Panc1 (cell line): ENCODE measurements around the gene IFFO2. TPM values are rescaled to one million over a fixed set of nuclear protein-coding genes. Genes with fewer than 3 reads are reported as not detected.

Experiments used
- ATAC-seq: fragments of 200-7000 bp; cut with Tn5 transposase; 2 replicates; pipeline ENCODE4 v1.9.1; 2020; ENCODE audit warnings: mild to moderate bottlenecking, moderate library complexity
- BruUV-seq: library from RNA; stranded (reverse); fragments of 400-500 nt; replicated peaks from 2 replicates; lab custom pipeline; 2021; lab: Mats Ljungman, UMichigan
- CTCF ChIA-PET: fragments of 300-600 bp; sonication (Branson Sonifier 250); formaldehyde crosslinking; loops from one replicate; lab custom pipeline; 2022; ENCODE audit warnings: antibody characterized with exemption; lab: Charles Lee
- POLR2A ChIA-PET: fragments of 300-600 bp; sonication (Branson Sonifier 250); formaldehyde crosslinking; loops from one replicate; lab custom pipeline; 2022; ENCODE audit warnings: antibody characterized with exemption; lab: Charles Lee
- DNase-seq: peaks from one replicate; pipeline ENCODE4 v3.0.0-alpha.2; 2010; ENCODE audit warnings: low read depth, low spot score
- H3K27ac ChIP-seq: 2 replicates; pipeline ENCODE4 v1.5.1; 2011; ENCODE audit warnings: mild to moderate bottlenecking, low read length, inconsistent platforms
- H3K27me3 ChIP-seq: fragments of 200-500 bp; sonication (Bioruptor generic); 2 replicates; pipeline ENCODE4 v1.6.0; 2014; ENCODE audit warnings: low read length, inconsistent platforms; ENCODE audit not compliant: control insufficient read depth, insufficient read depth
- H3K36me3 ChIP-seq: fragments of 200-500 bp; sonication (Bioruptor generic); 2 replicates; pipeline ENCODE4 v1.5.1; 2014; ENCODE audit warnings: inconsistent platforms, mild to moderate bottlenecking, low read length, moderate library complexity; ENCODE audit not compliant: control insufficient read depth, insufficient read depth
- H3K4me1 ChIP-seq: 2 replicates; pipeline ENCODE4 v1.5.1; 2011; ENCODE audit warnings: inconsistent platforms, mild to moderate bottlenecking, low read length, moderate library complexity; ENCODE audit not compliant: control insufficient read depth, insufficient read depth
- H3K4me3 ChIP-seq, 2 experiments: 2 replicates each; pipeline ENCODE4 v1.5.1; 2011 to 2012; ENCODE audit warnings: low read depth in 2 of 2, low read length in 2 of 2, mild to moderate bottlenecking in 2 of 2, inconsistent platforms in 1 of 2, moderate library complexity in 1 of 2
- H3K9me3 ChIP-seq: fragments of 200-500 bp; sonication (Bioruptor generic); 2 replicates; pipeline ENCODE4 v1.5.1; 2014; ENCODE audit warnings: low read depth, mild to moderate bottlenecking, inconsistent platforms, low read length, moderate library complexity; ENCODE audit not compliant: control insufficient read depth, insufficient read depth
- POLR2AphosphoS5 ChIP-seq: IDR thresholded peaks from 2 replicates; pipeline ENCODE4 v1.6.1; 2012; ENCODE audit warnings: mild to moderate bottlenecking, low read depth, low read length, moderate library complexity
- SIN3A ChIP-seq: IDR thresholded peaks from 2 replicates; pipeline ENCODE4 v1.6.1; 2012; ENCODE audit warnings: low read depth, mild to moderate bottlenecking, low read length, moderate library complexity, borderline replicate concordance; ENCODE audit not compliant: insufficient read depth
- TCF7L2 ChIP-seq: IDR thresholded peaks from 2 replicates; pipeline ENCODE4 v1.6.1; 2011; ENCODE audit warnings: mild to moderate bottlenecking, low read depth, low read length, inconsistent platforms
- in situ Hi-C: cut with HindIII; loops from 2 replicates; pipeline ENCODE4 v1.10.0; 2016; ENCODE audit warnings: low sequenced_read_pairs, low pct_unique_long_range_greater_than_20kb
- intact Hi-C: fragments of 100-400 bp; cut with micrococcal nuclease; formaldehyde crosslinking; loops from one replicate; pipeline ENCODE4 v1.10.0; 2022; ENCODE audit not compliant: unreplicated experiment
- total RNA-seq: library from RNA; stranded (reverse); gene quantifications from one replicate; pipeline ENCODE4 v1.2.1, GENCODE V29; 2021; ENCODE audit not compliant: unreplicated experiment
- TF ChIP-seq, protein P1 (sequence below): fragments of 450-650 bp; IDR thresholded peaks from 2 replicates; pipeline ENCODE4 v1.5.1; 2017; ENCODE audit warnings: mild to moderate bottlenecking
- TF ChIP-seq, protein P2 (sequence below), 2 experiments: IDR thresholded peaks; 2 replicates each; pipeline ENCODE4 v1.6.1; 2011 to 2012; ENCODE audit warnings: low read depth in 2 of 2, control low read depth in 1 of 2, low read length in 1 of 2, mild to moderate bottlenecking in 1 of 2, moderate library complexity in 1 of 2; ENCODE audit not compliant: insufficient read depth in 1 of 2

The IFFO2 gene
- total RNA-seq, 1 experiment from 2014 or later = 59.4 TPM

DNA sequence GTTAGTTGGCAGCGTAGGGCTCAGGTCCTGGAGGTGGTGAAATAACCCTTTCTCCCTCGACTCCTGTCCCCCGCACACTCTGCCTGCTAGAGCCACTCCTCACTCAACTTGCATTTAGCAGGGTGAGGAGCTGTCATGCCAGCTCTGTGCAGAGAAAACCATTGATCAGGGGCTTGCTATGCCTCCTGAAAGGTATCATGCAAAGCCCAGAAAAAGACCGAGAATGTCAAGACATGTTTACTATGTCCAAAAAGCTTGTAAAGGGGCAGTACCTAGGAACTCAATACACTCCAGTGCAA lies 72.1 kb downstream of the IFFO2 start:
- in situ Hi-C loops (no loop called here), intact Hi-C loops (no loop called here)

DNA sequence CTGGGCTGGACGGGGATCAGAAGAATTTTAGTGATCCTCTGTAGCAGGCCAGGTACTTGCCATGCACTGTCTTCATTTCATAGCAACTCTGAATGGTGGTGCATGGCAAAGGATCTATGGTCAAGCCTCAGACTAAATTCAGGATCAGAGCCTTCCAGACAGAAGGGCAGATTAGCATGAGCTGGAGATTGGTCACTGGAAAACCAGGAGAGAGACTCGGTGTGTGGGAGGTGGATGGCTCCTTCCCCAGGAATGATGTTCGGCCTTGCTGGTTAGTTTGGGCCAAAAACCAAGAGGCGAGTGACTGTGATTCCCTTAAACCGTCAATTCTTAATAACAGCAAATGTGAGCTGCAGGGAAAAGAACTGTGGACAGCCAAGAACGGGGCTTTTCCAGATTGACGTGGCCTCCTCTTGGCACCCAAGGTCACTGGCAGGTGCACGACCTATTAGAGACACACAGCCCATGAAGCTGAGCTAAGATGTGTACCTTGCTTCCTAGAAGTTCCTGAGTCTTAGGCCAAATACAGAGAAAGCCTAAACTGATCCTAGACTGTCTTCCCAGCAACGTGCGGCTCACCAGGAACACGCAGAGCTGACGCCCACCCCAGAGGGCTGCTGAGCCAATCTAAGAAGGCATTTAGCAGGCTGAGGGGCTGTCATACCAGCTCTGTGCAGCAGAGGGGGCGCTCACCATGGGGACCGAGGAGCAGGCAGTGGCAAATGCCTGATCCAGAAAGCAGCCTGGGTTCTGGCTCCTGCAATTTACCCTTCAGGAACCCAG lies 72.6 kb downstream of the IFFO2 start:
- DNase-seq (peak; percentile 62), ATAC-seq (peak; percentile 82)
- H3K27ac ChIP-seq = no peak overlapping the region
- BruUV-seq = no TSS peak
- ChIA-PET CTCF (interaction anchor here (0.5 to 1.7 kb wide), 5 partner anchors 10 to 214 kb away, joined by 4 to 8 read pairs (median 6); no protein-coding TSS in a partner anchor), POLR2A (no interaction called here)
- H3K9me3 ChIP-seq = no peaks in the 10 kb centered on the region
- no peaks in the 10 kb centered on the region for H3K4me1 ChIP-seq
- intact Hi-C loops = no loop called here
- TF ChIP-seq POLR2AphosphoS5 = no peak
- TF ChIP-seq, protein P1, sequence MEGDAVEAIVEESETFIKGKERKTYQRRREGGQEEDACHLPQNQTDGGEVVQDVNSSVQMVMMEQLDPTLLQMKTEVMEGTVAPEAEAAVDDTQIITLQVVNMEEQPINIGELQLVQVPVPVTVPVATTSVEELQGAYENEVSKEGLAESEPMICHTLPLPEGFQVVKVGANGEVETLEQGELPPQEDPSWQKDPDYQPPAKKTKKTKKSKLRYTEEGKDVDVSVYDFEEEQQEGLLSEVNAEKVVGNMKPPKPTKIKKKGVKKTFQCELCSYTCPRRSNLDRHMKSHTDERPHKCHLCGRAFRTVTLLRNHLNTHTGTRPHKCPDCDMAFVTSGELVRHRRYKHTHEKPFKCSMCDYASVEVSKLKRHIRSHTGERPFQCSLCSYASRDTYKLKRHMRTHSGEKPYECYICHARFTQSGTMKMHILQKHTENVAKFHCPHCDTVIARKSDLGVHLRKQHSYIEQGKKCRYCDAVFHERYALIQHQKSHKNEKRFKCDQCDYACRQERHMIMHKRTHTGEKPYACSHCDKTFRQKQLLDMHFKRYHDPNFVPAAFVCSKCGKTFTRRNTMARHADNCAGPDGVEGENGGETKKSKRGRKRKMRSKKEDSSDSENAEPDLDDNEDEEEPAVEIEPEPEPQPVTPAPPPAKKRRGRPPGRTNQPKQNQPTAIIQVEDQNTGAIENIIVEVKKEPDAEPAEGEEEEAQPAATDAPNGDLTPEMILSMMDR = peak; percentile 95
- TF ChIP-seq, protein P2, sequence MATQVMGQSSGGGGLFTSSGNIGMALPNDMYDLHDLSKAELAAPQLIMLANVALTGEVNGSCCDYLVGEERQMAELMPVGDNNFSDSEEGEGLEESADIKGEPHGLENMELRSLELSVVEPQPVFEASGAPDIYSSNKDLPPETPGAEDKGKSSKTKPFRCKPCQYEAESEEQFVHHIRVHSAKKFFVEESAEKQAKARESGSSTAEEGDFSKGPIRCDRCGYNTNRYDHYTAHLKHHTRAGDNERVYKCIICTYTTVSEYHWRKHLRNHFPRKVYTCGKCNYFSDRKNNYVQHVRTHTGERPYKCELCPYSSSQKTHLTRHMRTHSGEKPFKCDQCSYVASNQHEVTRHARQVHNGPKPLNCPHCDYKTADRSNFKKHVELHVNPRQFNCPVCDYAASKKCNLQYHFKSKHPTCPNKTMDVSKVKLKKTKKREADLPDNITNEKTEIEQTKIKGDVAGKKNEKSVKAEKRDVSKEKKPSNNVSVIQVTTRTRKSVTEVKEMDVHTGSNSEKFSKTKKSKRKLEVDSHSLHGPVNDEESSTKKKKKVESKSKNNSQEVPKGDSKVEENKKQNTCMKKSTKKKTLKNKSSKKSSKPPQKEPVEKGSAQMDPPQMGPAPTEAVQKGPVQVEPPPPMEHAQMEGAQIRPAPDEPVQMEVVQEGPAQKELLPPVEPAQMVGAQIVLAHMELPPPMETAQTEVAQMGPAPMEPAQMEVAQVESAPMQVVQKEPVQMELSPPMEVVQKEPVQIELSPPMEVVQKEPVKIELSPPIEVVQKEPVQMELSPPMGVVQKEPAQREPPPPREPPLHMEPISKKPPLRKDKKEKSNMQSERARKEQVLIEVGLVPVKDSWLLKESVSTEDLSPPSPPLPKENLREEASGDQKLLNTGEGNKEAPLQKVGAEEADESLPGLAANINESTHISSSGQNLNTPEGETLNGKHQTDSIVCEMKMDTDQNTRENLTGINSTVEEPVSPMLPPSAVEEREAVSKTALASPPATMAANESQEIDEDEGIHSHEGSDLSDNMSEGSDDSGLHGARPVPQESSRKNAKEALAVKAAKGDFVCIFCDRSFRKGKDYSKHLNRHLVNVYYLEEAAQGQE (IDR thresholded peaks at IDR 0.05; ENCODE audit: insufficient read depth in 1 of 2, low read depth in 2 of 2, low read length in 1 of 2) = no peak
- H3K36me3 ChIP-seq = no peaks in the 10 kb centered on the region
- in situ Hi-C loops = no loop called here
- H3K4me3 ChIP-seq = no peak overlapping the region
- H3K27me3 ChIP-seq = no peaks in the 10 kb centered on the region

More for the DNA sequence above, 72.1 kb downstream of the IFFO2 start:
- no peak overlapping the region for H3K27ac ChIP-seq
- H3K4me3 ChIP-seq = no peak overlapping the region
- ATAC-seq (peak; percentile 50), DNase-seq (no peak)
- BruUV-seq = no TSS peak
- ChIA-PET CTCF (interaction anchor here (0.5 to 1.7 kb wide), 6 partner anchors 9 to 213 kb away, joined by 3 to 8 read pairs (median 6); no protein-coding TSS in a partner anchor), POLR2A (no interaction called here)
- no peaks in the 10 kb centered on the region for H3K36me3 ChIP-seq
- no peaks in the 10 kb centered on the region for H3K4me1 ChIP-seq
- no peak for TF ChIP-seq TCF7L2
- no peak for TF ChIP-seq POLR2AphosphoS5
- TF ChIP-seq SIN3A = no peak
- TF ChIP-seq, protein P1 = no peak
- TF ChIP-seq, protein P2 (IDR thresholded peaks at IDR 0.05; ENCODE audit: insufficient read depth in 1 of 2, low read depth in 2 of 2, low read length in 1 of 2) = no peak
- no peaks in the 10 kb centered on the region for H3K9me3 ChIP-seq
- no peaks in the 10 kb centered on the region for H3K27me3 ChIP-seq
